GM12878 (cell line): ENCODE measurements around the gene MT1E. TPM values are rescaled to one million over a fixed set of nuclear protein-coding genes. Genes with fewer than 3 reads are reported as not detected.
A peak's percentile ranks its signal among the peaks of the same experiment; 100 is the strongest.

Experiments
- ATAC-seq: fragments of 200-7000 bp; cut with Tn5 transposase; 3 replicates; pipeline ENCODE4 v1.9.1; 2020; ENCODE audit warnings: mild to moderate bottlenecking, moderate library complexity
- BruUV-seq: library from RNA; stranded (reverse); fragments of 400-500 nt; replicated peaks from 2 replicates; lab custom pipeline; 2021; lab: Mats Ljungman, UMichigan
- CTCF ChIA-PET: fragments of 300-600 bp; sonication (Branson Sonifier 250); formaldehyde crosslinking; extraction: SDS; loops from one replicate; lab custom pipeline; 2021; ENCODE audit warnings: inconsistent platforms; lab: Yijun Ruan, JAX
- POLR2A ChIA-PET: fragments of 350-600 bp; formaldehyde crosslinking; extraction: SDS; loops from one replicate; lab custom pipeline; 2021; ENCODE audit warnings: inconsistent platforms; lab: Charles Lee
- RAD21 ChIA-PET: fragments of 300-600 bp; sonication (Branson Sonifier 250); formaldehyde crosslinking; loops from one replicate; lab custom pipeline; 2023; ENCODE audit warnings: antibody characterized with exemption; ENCODE audit not compliant: unreplicated experiment; lab: Charles Lee
- SMC1A ChIA-PET: fragments of 300-600 bp; sonication (Branson Sonifier 250); formaldehyde crosslinking; loops from one replicate; lab custom pipeline; 2023; ENCODE audit not compliant: unreplicated experiment, uncharacterized antibody; lab: Charles Lee
- DNase-seq: peaks from one replicate; pipeline ENCODE4 v3.0.0-alpha.2; 2011; ENCODE audit warnings: low read depth, low spot score
- FAIRE-seq: peaks from 3 replicates; lab custom pipeline; 2011; peaks lifted over from hg19 to GRCh38; lab: Jason Lieb, UNC
- H2AFZ ChIP-seq: 2 replicates; pipeline ENCODE4 v1.6.0; 2011; ENCODE audit warnings: low read depth, low read length, control low read depth; ENCODE audit not compliant: control insufficient read depth
- H3K27ac ChIP-seq: 2 replicates; pipeline ENCODE4 v1.5.1; 2011; ENCODE audit warnings: control low read depth; ENCODE audit not compliant: control insufficient read depth, insufficient read depth
- H3K27me3 ChIP-seq, 2 experiments: replicated peaks in 1 of 2; 2 replicates each; pipeline versions ENCODE4 v1.6.0 to v1.6.1; 2011; ENCODE audit warnings: low read length in 1 of 2; ENCODE audit not compliant: control insufficient read depth in 2 of 2, insufficient read depth in 2 of 2
- H3K36me3 ChIP-seq, 2 experiments: 2 replicates each; pipeline ENCODE4 v1.5.1; 2011; ENCODE audit warnings: low read length in 1 of 2; ENCODE audit not compliant: control insufficient read depth in 2 of 2, insufficient read depth in 2 of 2
- H3K4me1 ChIP-seq: 2 replicates; pipeline ENCODE4 v1.6.1; 2011; ENCODE audit warnings: mild to moderate bottlenecking, low read length, moderate library complexity, mixed read lengths; ENCODE audit not compliant: control insufficient read depth, insufficient read depth
- H3K4me2 ChIP-seq: 2 replicates; pipeline ENCODE4 v1.6.0; 2011; ENCODE audit warnings: control low read depth; ENCODE audit not compliant: control insufficient read depth, insufficient read depth
- H3K4me3 ChIP-seq: fragments of 200-600 bp; sonication (generic); 2 replicates; pipeline ENCODE4 v1.5.1; 2016
- H3K79me2 ChIP-seq: 2 replicates; pipeline ENCODE4 v1.6.0; 2011; ENCODE audit warnings: low read length; ENCODE audit not compliant: control insufficient read depth, insufficient read depth
- H3K9ac ChIP-seq: 2 replicates; pipeline ENCODE4 v1.8.0; 2011; ENCODE audit warnings: low read length, control low read depth, mixed read lengths; ENCODE audit not compliant: control insufficient read depth, insufficient read depth
- H3K9me3 ChIP-seq: replicated peaks from 3 replicates; pipeline ENCODE4 v1.5.1; 2011; ENCODE audit warnings: mild to moderate bottlenecking, low read length; ENCODE audit not compliant: control insufficient read depth, insufficient read depth
- H4K20me1 ChIP-seq: 2 replicates; pipeline ENCODE4 v1.6.0; 2011; ENCODE audit not compliant: control insufficient read depth, insufficient read depth
- HDAC6 ChIP-seq: fragments of 200-600 bp; sonication (generic); IDR thresholded peaks from one replicate; pipeline ENCODE4 v1.8.0; 2017; ENCODE audit warnings: antibody characterized with exemption; ENCODE audit not compliant: unreplicated experiment
- MAX ChIP-seq: IDR thresholded peaks from 2 replicates; pipeline ENCODE4 v1.6.1; 2012; ENCODE audit warnings: low read depth, low read length, improper control_type of control experiment
- SIN3A ChIP-seq: IDR thresholded peaks from 2 replicates; pipeline ENCODE4 v1.6.1; 2012; ENCODE audit warnings: low read depth, low read length, improper control_type of control experiment
- ZNF384 ChIP-seq: IDR thresholded peaks from 2 replicates; pipeline ENCODE4 v1.6.1; 2012; ENCODE audit warnings: low read depth, mild to moderate bottlenecking, low read length, improper control_type of control experiment, borderline replicate concordance
- WGBS: methylation state at CpG from one replicate; pipeline ENCODE4 v1.1.6; 2016; ENCODE audit warnings: low lambda C conversion rate; ENCODE audit not compliant: insufficient replicate concordance, insufficient coverage; ENCODE audit errors: missing lambda C conversion rate; 5-methylcytosine and 5-hydroxymethylcytosine counted together
- in situ Hi-C: fragments of 300-500 bp; cut with MboI; formaldehyde crosslinking; loops from 9 replicates; pipeline ENCODE4 v1.14.3; 2018; ENCODE audit warnings: mixed read lengths
- intact Hi-C: fragments of 100-400 bp; cut with micrococcal nuclease; formaldehyde crosslinking; loops from one replicate; pipeline ENCODE4 v1.14.2; 2022; ENCODE audit not compliant: unreplicated experiment
- polyA plus RNA-seq, 11 experiments: library from polyadenylated mRNA; depleted of rRNA in 4 of 11; unstranded in 6 of 11; stranded (reverse) in 5 of 11; fragments of >200 nt; fragmentation: Nextera tagmentation in 4 of 11; fragmentation: Illumina TruSeq in 1 of 11; extraction: Ambion mirVana in 4 of 11; extraction: Trizol in 1 of 11; gene quantifications; 1 replicate in 1 of 11; 2 replicates in 10 of 11; pipeline versions ENCODE4 v1.2.1 to v1.2.3, GENCODE V29; 2011 to 2016; ENCODE audit warnings: inconsistent platforms in 2 of 11, missing spikeins in 2 of 11, low read depth in 1 of 11
- total RNA-seq, 4 experiments: library from RNA; depleted of rRNA in 3 of 4; stranded (reverse); fragments of >200 nt in 3 of 4; fragmentation: Illumina TruSeq in 1 of 4; extraction: Trizol in 1 of 4; gene quantifications; 2 replicates each; pipeline versions ENCODE4 v1.2.1 to v1.2.3, GENCODE V29; 2013 to 2021

The MT1E gene
- total and polyA plus RNA-seq, 10 of the 15 experiments (the other 5 are each of a cell fraction or from before 2014, with no cell fraction given): 5.8 to 22.3 (median 16.5) TPM

- in situ Hi-C loops: no loop called here
- ChIA-PET RAD21 (no interaction called here), POLR2A (no interaction called here), SMC1A (interaction anchor here (1.0 kb wide), 1 partner anchor 17 kb away, joined by 3 read pairs; no protein-coding TSS in a partner anchor), CTCF (no interaction called here)
- peak; percentile 60 for ATAC-seq
- no peaks in the 10 kb centered on the region for H4K20me1 ChIP-seq
- no peak within 1 kb of the TSS for H2AFZ ChIP-seq
- peaks cover 9 to 13% of the 10 kb centered on the region in 2 experiments for H3K27me3 ChIP-seq
- peaks cover 3% of the 10 kb centered on the region; the same call in 2 of the 3 replicates for H3K9me3 ChIP-seq
- WGBS: 19% methylated on average over 57 of the region's 87 CpGs
- H3K4me2 ChIP-seq: no peak within 1 kb of the TSS
- FAIRE-seq: no peak
- H3K79me2 ChIP-seq: no peaks in the 10 kb centered on the region
- H3K27ac ChIP-seq: no peak within 1 kb of the TSS
- TF ChIP-seq SIN3A (no peak), ZNF384 (no peak), HDAC6 (peak; percentile 81), MAX (no peak)
- H3K4me1 ChIP-seq: no peaks in the 10 kb centered on the region; the same call in 1 of the 2 replicates
- no TSS peak for BruUV-seq
- no peak within 1 kb of the TSS for H3K4me3 ChIP-seq
- H3K36me3 ChIP-seq: no peaks in the 10 kb centered on the region
- DNase-seq: no peak
- H3K9ac ChIP-seq: no peak within 1 kb of the TSS
- intact Hi-C loops: no loop called here
These were observed 36.2 kb upstream of the MT1E start, which contains the start of gene MT3 for GRCh38 chr16:56589141-56590039. MT3 (plus strand) TSS chr16:56589528; CDS start chr16:56589591, 63 bp downstream.
